T-helper 1 cell treated with Interleukin-12 subunit alpha and Interleukin-12 subunit beta and Interleukin-4 antibody, amounts not matched to agents 30 μg/mL and 1 μg/mL, for 36 hours (primary cell): ENCODE data around the gene PDE3B.
"Not testable (repeated sequence)": the region's sequence is repeated elsewhere in the genome, so short reads cannot be mapped to it uniquely, and the experiment has no call there.

Experiments
- H3K27ac Mint-ChIP-seq: one replicate; pipeline ENCODE4 v1.8.0; 2021; ENCODE audit warnings: mild to moderate bottlenecking, mixed read lengths
- H3K27me3 Mint-ChIP-seq: one replicate; pipeline ENCODE4 v1.8.0; 2021; ENCODE audit warnings: low read depth, mixed read lengths
- H3K36me3 Mint-ChIP-seq: one replicate; pipeline ENCODE4 v1.8.0; 2021; ENCODE audit warnings: low read depth, mixed read lengths
- H3K4me1 Mint-ChIP-seq: one replicate; pipeline ENCODE4 v1.8.0; 2021; ENCODE audit warnings: low read depth, mixed read lengths
- H3K4me3 Mint-ChIP-seq: one replicate; pipeline ENCODE4 v1.8.0; 2021; ENCODE audit warnings: mild to moderate bottlenecking, moderate library complexity, mixed read lengths
- H3K9me3 Mint-ChIP-seq: one replicate; pipeline ENCODE4 v1.8.0; 2021; ENCODE audit warnings: mixed read lengths

The PDE3B gene

DNA sequence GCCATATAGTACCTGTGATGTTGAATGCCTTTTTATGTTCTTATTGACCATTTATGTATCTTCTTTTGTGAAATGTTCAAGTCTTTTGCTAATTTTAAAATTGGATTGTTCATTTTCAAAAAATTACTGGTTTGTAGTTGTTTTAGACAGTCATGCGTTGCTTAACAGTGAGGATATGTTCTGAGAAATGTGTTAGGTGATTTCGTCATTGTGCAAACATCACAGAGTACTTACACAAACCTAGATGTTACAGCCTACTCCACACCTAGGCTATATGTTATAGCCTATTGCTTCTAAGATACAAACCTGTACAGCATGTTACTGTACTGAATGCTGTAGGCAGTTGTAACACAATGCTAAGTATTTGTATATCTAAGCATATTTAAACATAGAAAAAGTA, 32.5 kb downstream of the PDE3B start:
- H3K27me3 Mint-ChIP-seq = no peaks in the 10 kb centered on the region
- no peak overlapping the region for H3K27ac Mint-ChIP-seq
- no peak overlapping the region for H3K4me3 Mint-ChIP-seq
- H3K9me3 Mint-ChIP-seq = peaks cover 18% of the 10 kb centered on the region
- peaks cover 33% of the 10 kb centered on the region for H3K4me1 Mint-ChIP-seq
- H3K36me3 Mint-ChIP-seq = peaks cover 63% of the 10 kb centered on the region

DNA sequence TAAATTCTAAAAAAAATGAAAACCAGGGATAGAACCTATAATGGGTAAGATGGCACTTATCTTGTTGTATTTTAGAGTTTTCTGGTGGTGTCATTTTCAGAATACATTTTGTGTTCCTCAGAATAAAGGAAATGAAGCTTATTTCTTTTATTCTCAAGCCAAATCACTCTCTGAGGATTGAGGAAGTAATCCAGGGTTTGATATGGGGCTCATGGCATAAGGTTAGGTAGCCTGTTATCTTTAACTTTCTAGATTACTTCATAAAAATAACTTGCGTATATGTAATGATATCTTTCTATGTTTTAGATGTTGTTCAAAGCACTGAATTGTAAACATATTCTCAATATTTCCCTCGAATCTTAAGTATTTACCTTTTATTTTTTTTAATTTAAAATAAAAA, 33.5 kb downstream of the PDE3B start:
- Mint-ChIP-seq H3K27ac (no peak overlapping the region), H3K4me1 (peaks cover 37% of the 10 kb centered on the region), H3K27me3 (no peaks in the 10 kb centered on the region), H3K36me3 (peaks cover 68% of the 10 kb centered on the region), H3K9me3 (peaks cover 18% of the 10 kb centered on the region), H3K4me3 (no peak overlapping the region)

DNA sequence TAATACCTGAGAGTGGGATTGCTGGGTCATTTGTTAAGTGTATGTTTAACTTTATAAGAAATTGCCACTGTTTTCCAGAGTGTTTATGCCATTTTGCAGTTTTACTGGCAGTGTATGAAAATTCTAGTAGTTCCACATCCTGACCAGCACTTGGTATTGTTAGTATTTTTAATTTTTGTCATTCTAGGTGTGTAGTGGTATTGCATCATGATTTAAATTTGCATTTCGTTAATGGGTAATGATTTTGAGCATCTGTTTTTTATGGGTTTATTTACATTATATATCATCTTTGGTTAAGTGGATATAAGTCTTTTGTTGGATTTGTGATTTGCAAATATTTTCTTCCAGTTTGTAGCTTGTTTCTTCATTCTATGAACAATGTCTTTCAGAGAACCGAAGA, 34.7 kb downstream of the PDE3B start:
- peaks cover 35% of the 10 kb centered on the region for H3K4me1 Mint-ChIP-seq
- H3K4me3 Mint-ChIP-seq = no peak overlapping the region
- H3K9me3 Mint-ChIP-seq = peaks cover 18% of the 10 kb centered on the region
- H3K36me3 Mint-ChIP-seq = peaks cover 66% of the 10 kb centered on the region
- H3K27ac Mint-ChIP-seq = no peak overlapping the region
- H3K27me3 Mint-ChIP-seq = no peaks in the 10 kb centered on the region

DNA sequence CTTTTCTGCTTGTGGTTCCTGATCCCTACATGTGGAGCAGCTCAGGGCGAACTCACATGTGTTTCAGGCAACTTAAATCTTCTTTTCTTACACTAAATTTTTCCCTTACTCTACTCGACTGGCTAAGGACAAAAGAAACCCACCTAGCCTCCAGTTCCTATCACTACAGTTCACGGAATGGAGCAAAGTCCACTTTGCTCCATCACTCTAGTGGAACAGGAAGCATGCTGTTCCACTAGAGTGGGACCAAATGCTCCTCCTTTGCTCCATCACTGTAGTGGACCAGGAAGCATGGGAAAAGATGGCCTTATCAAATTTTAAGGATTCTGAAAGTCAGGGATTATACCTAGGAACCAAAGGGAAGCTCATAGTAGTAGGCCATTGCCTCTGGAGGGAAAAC, 36.1 kb downstream of the PDE3B start:
- no peaks in the 10 kb centered on the region for H3K27me3 Mint-ChIP-seq
- H3K4me1 Mint-ChIP-seq = peaks cover 34% of the 10 kb centered on the region
- peaks cover 59% of the 10 kb centered on the region for H3K36me3 Mint-ChIP-seq
- H3K4me3 Mint-ChIP-seq = no peak overlapping the region
- peaks cover 18% of the 10 kb centered on the region for H3K9me3 Mint-ChIP-seq
- no peak overlapping the region for H3K27ac Mint-ChIP-seq

DNA sequence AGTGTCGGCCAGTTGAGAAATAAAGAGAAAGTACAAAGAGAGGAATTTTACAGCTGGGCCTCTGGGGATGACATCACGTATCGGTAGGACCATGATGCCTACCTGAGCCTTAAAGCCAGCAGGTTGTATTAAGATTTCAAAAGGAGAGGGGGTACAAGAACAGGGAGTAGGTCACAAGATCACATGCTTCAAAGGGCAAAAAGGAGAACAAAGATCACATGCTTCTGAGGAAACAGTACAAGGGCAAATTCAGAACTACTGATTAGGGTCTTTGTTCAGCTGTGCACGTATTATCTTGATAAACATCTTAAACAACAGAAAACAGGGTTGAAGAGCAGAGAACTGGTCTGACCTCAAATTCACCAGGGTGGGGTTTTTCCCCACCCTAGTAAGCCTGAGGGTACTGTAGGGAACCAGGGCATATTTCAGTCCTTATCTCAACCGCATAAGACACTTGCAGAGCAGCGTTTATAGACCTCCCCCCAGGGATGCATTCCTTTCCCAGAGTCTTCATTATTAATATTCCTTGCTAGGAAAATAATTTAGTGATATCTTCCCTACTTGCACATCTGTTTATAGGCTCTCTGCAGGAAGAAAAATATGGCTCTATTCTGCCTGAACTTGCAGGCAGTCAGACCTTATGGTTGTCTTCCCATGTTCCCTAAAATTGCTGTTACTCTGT, 40.8 kb downstream of the PDE3B start:
- H3K27ac Mint-ChIP-seq, H3K27me3 Mint-ChIP-seq, H3K9me3 Mint-ChIP-seq, H3K4me3 Mint-ChIP-seq: not testable (repeated sequence)
- H3K4me1 Mint-ChIP-seq = peaks cover 37% of the 10 kb centered on the region
- peaks cover 41% of the 10 kb centered on the region for H3K36me3 Mint-ChIP-seq

DNA sequence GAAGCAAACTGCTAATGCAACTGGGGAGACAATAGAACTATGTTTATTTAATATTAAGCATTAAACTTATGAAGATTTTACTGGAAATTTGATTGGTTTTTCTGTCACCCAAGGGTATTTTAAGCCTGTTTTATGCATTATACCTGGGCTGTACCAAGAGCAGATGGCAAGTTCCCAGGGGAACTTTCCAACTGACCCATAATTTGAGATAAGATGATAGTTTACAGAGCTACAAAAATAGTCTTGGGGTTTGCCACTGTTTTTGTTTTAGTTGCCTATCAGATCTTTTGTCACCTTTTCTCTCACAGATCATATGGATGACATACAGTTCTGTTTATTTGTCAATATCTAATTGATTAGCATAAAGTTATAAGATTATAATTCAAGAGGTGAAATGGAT, 43.9 kb downstream of the PDE3B start:
- Mint-ChIP-seq H3K4me3 (no peak overlapping the region), H3K27me3 (no peaks in the 10 kb centered on the region), H3K27ac (no peak overlapping the region), H3K9me3 (peaks cover 4% of the 10 kb centered on the region), H3K36me3 (peaks cover 36% of the 10 kb centered on the region), H3K4me1 (peaks cover 35% of the 10 kb centered on the region)

DNA sequence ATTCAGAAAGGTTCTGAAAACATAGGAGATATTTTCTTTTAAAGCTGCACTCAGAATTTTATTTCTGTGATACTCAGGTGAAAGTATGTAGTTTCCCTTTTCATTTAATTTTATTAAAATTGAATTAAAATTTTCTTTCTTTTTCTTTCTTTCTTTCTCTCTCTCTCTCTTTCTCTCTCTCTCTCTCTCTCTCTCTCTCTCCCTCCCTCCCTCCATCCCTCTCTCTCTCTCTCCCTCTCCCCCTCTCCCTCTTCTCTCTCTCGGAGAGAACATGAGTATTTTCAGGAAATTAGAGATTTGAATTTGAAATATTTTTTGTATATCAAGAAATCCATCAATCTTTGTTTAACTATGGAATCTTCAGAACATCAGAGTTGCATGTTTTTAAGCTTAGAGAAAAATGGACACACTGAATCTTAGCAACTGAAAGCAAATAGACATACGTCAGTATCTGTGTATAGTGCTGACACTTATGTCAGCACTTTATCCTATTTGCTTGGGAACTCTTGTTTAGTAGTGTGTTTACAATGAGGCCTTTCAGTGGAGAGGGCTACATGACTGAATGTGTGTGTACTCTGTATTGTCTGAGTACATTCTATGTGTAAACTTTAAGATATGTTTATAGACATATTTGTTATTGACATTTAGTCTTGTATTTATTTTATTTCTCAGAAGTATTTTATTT, 44.5 kb downstream of the PDE3B start:
- Mint-ChIP-seq H3K4me1 (peaks cover 38% of the 10 kb centered on the region), H3K27me3 (no peaks in the 10 kb centered on the region), H3K36me3 (peaks cover 42% of the 10 kb centered on the region), H3K9me3 (peaks cover 10% of the 10 kb centered on the region), H3K27ac (no peak overlapping the region), H3K4me3 (no peak overlapping the region)

DNA sequence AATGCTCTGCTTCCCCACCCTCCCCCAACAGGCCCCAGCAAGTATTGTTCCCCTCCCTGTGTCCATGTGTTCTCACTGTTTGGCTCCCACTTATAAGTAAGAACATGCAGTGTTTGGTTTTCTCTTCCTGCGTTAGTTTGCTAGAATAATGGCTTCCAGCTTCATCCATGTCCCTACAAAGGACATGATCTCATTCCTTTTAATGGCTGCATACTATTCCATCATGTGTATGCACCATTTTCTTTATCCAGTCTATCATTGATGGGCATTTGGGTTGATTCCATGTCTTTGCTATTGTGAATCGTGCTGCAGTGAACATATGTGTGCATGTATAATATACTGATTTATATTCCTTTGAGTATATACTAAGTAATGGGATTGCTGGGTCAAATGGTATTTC, 52.1 kb downstream of the PDE3B start:
- H3K4me3 Mint-ChIP-seq, H3K27ac Mint-ChIP-seq, H3K27me3 Mint-ChIP-seq: not testable (repeated sequence)
- H3K9me3 Mint-ChIP-seq = peaks cover 45% of the 10 kb centered on the region
- H3K4me1 Mint-ChIP-seq = peaks cover 40% of the 10 kb centered on the region
- H3K36me3 Mint-ChIP-seq = peaks cover 70% of the 10 kb centered on the region

DNA sequence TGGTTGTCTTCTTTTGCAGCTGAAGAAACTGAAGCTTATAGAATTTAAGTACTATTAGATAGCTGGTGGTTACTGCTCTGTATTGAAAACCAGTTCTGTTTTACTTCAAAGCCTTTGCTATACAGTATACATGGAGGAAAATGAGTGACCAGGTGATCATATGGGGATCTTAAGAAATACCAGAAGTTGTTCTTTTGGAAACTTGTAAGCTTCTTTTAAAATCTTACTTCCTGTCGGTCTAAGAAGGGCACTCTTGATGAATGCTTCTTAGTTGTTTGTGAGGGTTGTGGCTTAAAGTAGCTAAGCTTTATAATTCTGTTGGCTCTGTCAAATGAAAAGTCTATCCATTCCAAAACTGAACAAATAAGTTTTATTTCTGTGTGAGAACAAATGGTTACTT, 55.2 kb downstream of the PDE3B start:
- peaks cover 38% of the 10 kb centered on the region for H3K4me1 Mint-ChIP-seq
- peaks cover 75% of the 10 kb centered on the region for H3K36me3 Mint-ChIP-seq
- H3K9me3 Mint-ChIP-seq = peaks cover 56% of the 10 kb centered on the region
- H3K4me3 Mint-ChIP-seq = no peak overlapping the region
- H3K27ac Mint-ChIP-seq = no peak overlapping the region
- H3K27me3 Mint-ChIP-seq = no peaks in the 10 kb centered on the region

DNA sequence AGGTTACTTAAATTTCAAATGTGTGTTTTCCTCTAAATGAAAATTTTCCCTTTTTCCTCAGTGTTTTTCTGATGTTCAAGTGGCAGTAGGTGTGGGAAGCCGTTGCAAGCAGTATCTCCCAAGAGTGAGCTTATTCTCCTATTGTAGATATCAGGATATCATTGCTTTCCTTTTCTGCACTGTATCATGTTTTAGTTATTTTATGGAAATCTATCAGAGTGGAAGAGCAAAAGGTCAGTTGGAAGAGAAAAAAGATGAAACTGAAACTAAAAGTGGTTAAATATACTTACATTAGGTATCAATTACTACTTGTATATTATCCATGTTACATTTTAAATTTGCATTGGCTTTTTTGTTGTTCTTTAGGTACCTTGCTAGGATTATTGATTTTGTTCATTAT, 57.0 kb downstream of the PDE3B start:
- peak overlapping the region; percentile 2 for H3K4me3 Mint-ChIP-seq
- H3K27ac Mint-ChIP-seq = no peak overlapping the region
- H3K36me3 Mint-ChIP-seq = peaks cover 76% of the 10 kb centered on the region
- H3K4me1 Mint-ChIP-seq = peaks cover 38% of the 10 kb centered on the region
- H3K27me3 Mint-ChIP-seq = no peaks in the 10 kb centered on the region
- peaks cover 52% of the 10 kb centered on the region for H3K9me3 Mint-ChIP-seq

DNA sequence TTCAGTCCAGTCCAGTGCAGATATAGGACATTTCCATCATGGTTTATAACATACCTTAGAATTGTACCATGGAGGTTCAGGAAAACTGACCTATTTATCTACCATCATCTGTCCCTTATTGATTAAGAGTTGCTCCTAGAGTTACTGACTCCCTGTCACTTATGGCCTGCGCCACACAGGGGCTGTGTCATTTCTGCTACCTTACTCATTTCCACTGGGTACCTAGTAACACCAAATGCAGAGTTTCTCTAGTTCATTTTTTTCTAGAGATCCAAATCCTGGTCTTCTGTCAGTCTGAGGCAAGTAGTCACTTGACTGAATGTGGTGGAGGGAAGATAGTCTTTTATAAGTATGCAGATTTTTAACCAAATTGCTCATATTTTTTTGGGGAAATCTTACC, 59.2 kb downstream of the PDE3B start:
- Mint-ChIP-seq H3K9me3 (peaks cover 50% of the 10 kb centered on the region), H3K4me3 (no peak overlapping the region), H3K27ac (no peak overlapping the region), H3K4me1 (peaks cover 27% of the 10 kb centered on the region), H3K36me3 (peaks cover 71% of the 10 kb centered on the region), H3K27me3 (no peaks in the 10 kb centered on the region)

DNA sequence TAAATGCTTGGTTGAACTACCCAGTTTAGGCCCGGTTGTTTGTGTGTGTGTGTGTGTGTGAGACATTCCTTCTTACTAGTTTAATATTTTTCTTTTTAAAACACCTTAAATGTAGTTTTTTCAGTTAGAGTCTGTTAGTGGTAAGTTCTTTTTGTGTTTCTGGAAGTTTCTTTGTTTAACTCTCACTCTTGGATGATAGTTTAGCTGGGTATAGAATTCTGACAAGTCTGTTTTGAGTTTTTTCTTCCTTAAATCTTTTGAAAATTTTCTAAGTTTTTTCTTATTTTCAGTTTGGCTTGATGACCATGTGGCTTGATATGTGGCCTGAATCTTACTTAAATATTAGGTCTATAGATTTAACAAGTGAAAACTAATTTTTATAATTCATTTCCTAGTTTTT, 60.1 kb downstream of the PDE3B start:
- H3K36me3 Mint-ChIP-seq = peaks cover 73% of the 10 kb centered on the region
- H3K27ac Mint-ChIP-seq = no peak overlapping the region
- peaks cover 58% of the 10 kb centered on the region for H3K9me3 Mint-ChIP-seq
- H3K4me3 Mint-ChIP-seq = no peak overlapping the region
- H3K4me1 Mint-ChIP-seq = peaks cover 23% of the 10 kb centered on the region
- H3K27me3 Mint-ChIP-seq = no peaks in the 10 kb centered on the region

DNA sequence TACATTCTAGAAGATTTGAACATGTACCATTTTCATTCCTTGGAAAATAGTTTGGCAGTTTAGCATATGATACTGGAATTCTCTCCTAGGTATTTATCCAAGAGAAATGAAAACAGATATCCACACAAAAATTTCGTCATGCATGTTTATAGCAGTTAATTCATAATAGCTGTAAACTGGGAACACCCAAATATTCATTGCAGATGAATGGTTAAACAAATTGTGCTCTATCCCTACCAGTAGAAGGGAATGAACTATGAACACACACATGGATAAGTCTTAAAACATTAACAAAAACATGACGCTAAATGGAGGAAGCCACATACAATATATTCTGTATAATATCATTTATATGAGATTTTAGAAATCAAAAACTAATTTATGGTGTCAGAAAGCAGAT, 61.5 kb downstream of the PDE3B start:
- no peak overlapping the region for H3K27ac Mint-ChIP-seq
- H3K27me3 Mint-ChIP-seq = no peaks in the 10 kb centered on the region
- peaks cover 77% of the 10 kb centered on the region for H3K36me3 Mint-ChIP-seq
- H3K9me3 Mint-ChIP-seq = peaks cover 70% of the 10 kb centered on the region
- no peak overlapping the region for H3K4me3 Mint-ChIP-seq
- H3K4me1 Mint-ChIP-seq = peaks cover 23% of the 10 kb centered on the region

DNA sequence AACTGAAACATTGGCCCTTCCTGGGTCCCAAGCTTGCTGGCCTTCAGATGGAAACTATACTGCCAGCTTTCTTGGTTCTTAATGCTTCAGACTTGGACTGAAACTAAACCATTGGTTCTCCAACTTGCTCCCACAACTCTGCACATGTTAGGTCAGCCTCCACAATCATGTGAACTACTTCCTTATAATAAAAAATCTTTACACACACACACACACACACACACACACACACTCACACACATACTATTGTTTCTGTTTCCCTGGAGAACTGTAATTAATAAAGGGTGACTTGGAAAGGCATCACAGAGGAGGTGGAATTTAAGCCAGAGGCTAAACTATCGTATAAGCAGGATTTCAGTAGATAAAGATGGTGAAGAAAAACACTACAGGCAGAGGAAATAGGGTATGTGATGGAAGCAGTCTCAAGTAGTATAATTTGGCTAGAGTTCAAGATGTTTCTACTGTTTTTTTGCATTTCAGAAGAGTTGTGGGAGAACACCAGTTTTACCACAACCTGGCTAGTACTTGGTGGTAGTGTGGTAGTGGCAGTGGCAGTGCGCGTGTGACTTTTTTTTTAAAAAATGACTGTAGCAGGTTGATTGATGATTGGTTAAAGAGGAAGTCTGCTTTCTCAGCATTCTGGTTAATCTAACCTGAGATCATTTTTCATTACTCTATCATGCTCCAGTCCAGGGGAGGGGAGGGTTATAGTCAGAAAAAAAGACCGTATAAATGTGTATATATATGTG, 70.1 kb downstream of the PDE3B start:
- peaks cover 30% of the 10 kb centered on the region for H3K4me1 Mint-ChIP-seq
- peak overlapping the region; percentile 74 for H3K27ac Mint-ChIP-seq
- H3K9me3 Mint-ChIP-seq = peaks cover 27% of the 10 kb centered on the region
- H3K27me3 Mint-ChIP-seq = no peaks in the 10 kb centered on the region
- peaks cover 38% of the 10 kb centered on the region for H3K36me3 Mint-ChIP-seq
- peak overlapping the region; percentile 64 for H3K4me3 Mint-ChIP-seq

DNA sequence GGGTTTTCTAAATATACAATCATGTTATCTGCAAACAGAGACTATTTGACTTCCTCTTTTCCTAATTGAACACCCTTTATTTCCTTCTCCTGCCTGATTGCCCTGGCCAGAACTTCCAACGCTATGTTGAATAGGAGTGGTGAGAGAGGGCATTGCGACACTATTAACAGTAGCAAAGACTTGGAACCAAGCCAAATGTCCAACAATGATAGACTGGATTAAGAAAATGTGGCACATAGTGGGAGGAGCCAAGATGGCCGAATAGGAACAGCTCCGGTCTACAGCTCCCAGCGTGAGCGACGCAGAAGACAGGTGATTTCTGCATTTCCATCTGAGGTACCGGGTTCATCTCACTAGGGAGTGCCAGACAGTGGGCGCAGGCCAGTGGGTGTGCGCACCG, 72.1 kb downstream of the PDE3B start:
- H3K4me1 Mint-ChIP-seq = peaks cover 19% of the 10 kb centered on the region
- peaks cover 22% of the 10 kb centered on the region for H3K36me3 Mint-ChIP-seq
- H3K27ac Mint-ChIP-seq, H3K4me3 Mint-ChIP-seq, H3K27me3 Mint-ChIP-seq: not testable (repeated sequence)
- H3K9me3 Mint-ChIP-seq = peaks cover 10% of the 10 kb centered on the region
